Heart right ventricle (tissue), 16 donors: ENCODE data around the gene PRR14. TPM values are rescaled to one million over a fixed set of nuclear protein-coding genes. Genes with fewer than 3 reads are reported as not detected.

Experiments used
- ATAC-seq, 8 donors: fragments of 200-7000 bp; cut with Tn5 transposase; one replicate each; pipeline ENCODE4 v1.9.1; 2020; ENCODE audit warnings: mild to moderate bottlenecking in 8 of 8, moderate library complexity in 8 of 8, moderate number of reproducible peaks in 1 of 8
- DNase-seq, 2 donors: peaks; one replicate each; pipeline ENCODE4 v3.0.0-alpha.2; 2020
- H3K27ac ChIP-seq, 10 donors: fragments of 200-600 bp; sonication (generic) in 2 of 10; one replicate each; pipeline versions ENCODE4 v1.5.0 to v1.8.0; 2020 to 2022; ENCODE audit warnings: mild to moderate bottlenecking in 3 of 10
- H3K27me3 ChIP-seq, 7 donors: fragments of 200-600 bp; one replicate each; pipeline ENCODE4 v1.8.0; 2021 to 2022; ENCODE audit warnings: mild to moderate bottlenecking in 2 of 7
- H3K36me3 ChIP-seq, 9 donors: fragments of 200-600 bp; sonication (generic) in 1 of 9; one replicate each; pipeline versions ENCODE4 v1.5.0 to v1.8.0; 2020 to 2022; ENCODE audit warnings: mild to moderate bottlenecking in 2 of 9
- H3K4me1 ChIP-seq, 9 donors: fragments of 200-600 bp; sonication (generic) in 1 of 9; one replicate each; pipeline versions ENCODE4 v1.5.0 to v1.8.0; 2020 to 2022; ENCODE audit warnings: mild to moderate bottlenecking in 4 of 9
- H3K4me3 ChIP-seq, 10 donors: fragments of 200-600 bp; sonication (generic) in 2 of 10; one replicate each; pipeline versions ENCODE4 v1.5.0 to v1.8.0; 2020 to 2022; ENCODE audit warnings: mild to moderate bottlenecking in 7 of 10, moderate library complexity in 2 of 10
- H3K9me3 ChIP-seq, 11 donors: fragments of 200-600 bp in 10 of 11; sonication (generic) in 2 of 11; one replicate each; pipeline versions ENCODE4 v1.5.0 to v1.8.0; 2013 to 2022; ENCODE audit warnings: mild to moderate bottlenecking in 2 of 11, control low read depth in 1 of 11, moderate library complexity in 1 of 11
- CTCF ChIP-seq, 9 donors: fragments of 200-600 bp; sonication (generic) in 2 of 9; IDR thresholded peaks; one replicate each; pipeline versions ENCODE4 v1.5.0 to v1.8.0; 2021 to 2022; ENCODE audit warnings: antibody characterized with exemption in 9 of 9, mild to moderate bottlenecking in 5 of 9, moderate library complexity in 1 of 9
- WGBS, 2 donors: extraction: QIAGEN DNeasy Blood & Tissue Kit; methylation state at CpG; one replicate each; pipeline ENCODE4 v1.1.7; 2013; ENCODE audit warnings: inconsistent platforms in 1 of 2; 5-methylcytosine and 5-hydroxymethylcytosine counted together
- intact Hi-C, 10 donors: fragments of 100-400 bp; cut with DNase I; formaldehyde crosslinking; loops; one replicate each; pipeline versions ENCODE4 v1.11.1 to v1.14.2; 2022
- polyA plus RNA-seq, 2 donors: library from polyadenylated mRNA; stranded (reverse); fragments of 200-250 nt; gene quantifications; one replicate each; pipeline ENCODE4 v1.2.3, GENCODE V29; 2013
- total RNA-seq, 10 donors: library from RNA; stranded (reverse); fragmentation: NEBNext Ultra II Directional in 3 of 10; extraction: Animal tissue kit (Norgen Biotek cat#: 25700) in 3 of 10; gene quantifications; one replicate each; pipeline versions ENCODE4 v1.2.1 to v1.2.4, GENCODE V29; 2021 to 2023
- donor health status: Arrhythmogenic right ventricular cardiomyopathy.
- donor health status: ischemic (EF 13 %, LVEDD 7.1; RV severe dilation, severe dysfunction).
- donor health status: healthy with polysubstance abuse.
- donor health status: DM: no; HTN: yes; CAD: no.
- donor health status: DM: no; HTN: no; CAD: no.
- donor health status: ischemic (EF 25% LVEDD 6.9; RV normal size, moderate dysfunction).
- donor health status: ischemic (EF 25% LVEDD 5.7; RV mildly dilated, moderate dysfunction).
- donor health status: healthy.
- donor health status: DM: yes; HTN: yes; CAD: no.
- donor health status: Ischemic cardiomyopathy.
- donor health status: ischemic (EF 35%, LVEDD 5.7; RV mildly dilated, moderate dysfunction).
- donor health status: nonischemic (EF 11% LVEDD 7.7; RV severe dilation, severe dysfunction).
- donor health status: DM: yes; HTN: yes; CAD: no.
- donor health status: PGD.
- donor health status: ischemic (EF 29% LVEDD 5.4; RV normal size, mild dysfunction).
- donor health status: nonischemic (EF 23%, LVEDD 6.1; RV moderate dilation, normal function).

PRR14 gene
- total and polyA plus RNA-seq, 12 donors: 9.9 to 58.1 (median 17.8) TPM

GRCh38 chr16:30651124-30652004 is 604 bp downstream of the PRR14 start:
- Histone ChIP-seq H3K27me3 (no peaks in the 10 kb centered on the region), H3K36me3 (peaks cover 0 to 42% (median 21%) of the 10 kb centered on the region in 9 donors), H3K4me3 (peak overlapping the region; percentile 73 to 97 (median 88)), H3K27ac (peak overlapping the region; percentile 89 to 98 (median 96)), H3K4me1 (peaks cover 3 to 23% (median 19%) of the 10 kb centered on the region in 9 donors), H3K9me3 (no peaks in the 10 kb centered on the region)
- DNase-seq (peak; percentile 55 to 74), ATAC-seq (peak; percentile 58 to 79 (median 71))
- peak; percentile 43 to 84 (median 66) for TF ChIP-seq CTCF (IDR thresholded peaks at IDR 0.05)
- intact Hi-C loops: loop anchor here in 2 of 10 donors (5.0 to 10.0 kb wide), 4 partner anchors 79 to 837 kb away; partner anchors contain the start of genes PAGR1 (in 1 of the 2), PPP4C (in 1 of the 2), PRRT2 (in 1 of the 2) and ZNF688 (in 1 of the 2)
- WGBS, 2 donors: 0 to 1% methylated on average over 70 to 71 of the region's 71 CpGs

- H3K4me1 ChIP-seq: peaks cover 5 to 28% (median 21%) of the 10 kb centered on the region in 9 donors
- 24 to 29% methylated on average over 2 of the region's 2 CpGs for WGBS, 2 donors
- no peaks in the 10 kb centered on the region for H3K9me3 ChIP-seq
- H3K27ac ChIP-seq: peak overlapping the region; percentile 89 to 98 (median 96)
- ATAC-seq: no peak
- peaks cover 0 to 47% (median 21%) of the 10 kb centered on the region in 9 donors for H3K36me3 ChIP-seq
- no peak for DNase-seq
- no peaks in the 10 kb centered on the region for H3K27me3 ChIP-seq
- peak overlapping the region; percentile 73 to 97 (median 88) for H3K4me3 ChIP-seq
- TF ChIP-seq CTCF (IDR thresholded peaks at IDR 0.05): no peak
- intact Hi-C loops: loop anchor here in 2 of 10 donors (5.0 to 10.0 kb wide), 4 partner anchors 80 to 837 kb away; partner anchors contain the start of genes PAGR1 (in 1 of the 2), PPP4C (in 1 of the 2), PRRT2 (in 1 of the 2) and ZNF688 (in 1 of the 2)
Observed at GRCh38 chr16:30652005-30652296, 1.2 kb downstream of the PRR14 start.

DNA sequence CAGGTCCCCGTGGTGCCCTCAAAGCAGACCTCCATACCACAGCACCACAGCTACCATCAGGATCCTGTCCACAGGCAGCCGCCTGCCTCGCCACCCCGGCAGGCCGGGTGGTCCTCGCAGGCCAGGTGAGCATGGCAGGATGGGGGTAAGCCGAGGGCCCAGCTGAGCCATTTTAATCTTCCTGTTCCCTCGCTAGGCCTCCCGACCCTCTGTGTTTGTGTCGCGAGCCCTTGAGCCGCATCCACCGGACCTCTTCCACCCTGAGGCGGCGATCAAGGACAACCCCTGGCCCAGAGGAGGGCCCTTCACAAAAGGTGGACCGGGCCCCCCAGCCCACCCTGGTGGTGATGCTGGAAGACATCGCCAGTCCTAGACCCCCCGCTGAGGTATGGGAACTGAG is 2.0 kb downstream of the PRR14 start:
- WGBS, 2 donors: 95% methylated on average over 18 of the region's 18 CpGs
- peaks cover 11 to 35% (median 27%) of the 10 kb centered on the region in 9 donors for H3K4me1 ChIP-seq
- intact Hi-C loops: loop anchor here in 2 of 10 donors (5.0 to 10.0 kb wide), 4 partner anchors 80 to 838 kb away; partner anchors contain the start of genes PAGR1 (in 1 of the 2), PPP4C (in 1 of the 2), PRRT2 (in 1 of the 2) and ZNF688 (in 1 of the 2)
- peaks cover 0 to 49% (median 21%) of the 10 kb centered on the region in 9 donors for H3K36me3 ChIP-seq
- no peak for TF ChIP-seq CTCF (IDR thresholded peaks at IDR 0.05)
- ATAC-seq: no peak
- no peak overlapping the region for H3K4me3 ChIP-seq
- DNase-seq: no peak
- H3K9me3 ChIP-seq: no peaks in the 10 kb centered on the region
- H3K27me3 ChIP-seq: no peaks in the 10 kb centered on the region
- peak overlapping the region in 3 of 10 donors; percentile 89 to 96 (median 95) for H3K27ac ChIP-seq

DNA sequence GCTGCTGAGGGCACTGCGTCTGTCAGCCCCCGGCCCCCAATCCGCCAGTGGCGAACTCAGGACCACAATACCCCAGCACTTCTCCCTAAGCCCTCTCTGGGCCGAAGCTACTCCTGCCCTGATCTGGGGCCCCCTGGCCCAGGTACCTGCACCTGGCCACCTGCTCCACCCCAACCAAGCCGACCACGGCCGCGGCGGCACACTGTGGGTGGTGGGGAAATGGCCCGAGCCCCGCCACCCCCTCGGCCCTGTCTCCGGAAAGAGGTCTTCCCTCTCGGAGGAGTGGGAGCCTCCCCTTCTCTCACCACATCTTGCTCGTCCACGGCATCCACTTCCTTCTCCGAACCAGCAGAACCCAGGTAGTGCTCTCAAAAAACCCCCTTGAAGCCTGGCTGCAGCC is 4.1 kb downstream of the PRR14 start:
- Histone ChIP-seq H3K27ac (no peak overlapping the region), H3K9me3 (no peaks in the 10 kb centered on the region), H3K27me3 (no peaks in the 10 kb centered on the region), H3K4me1 (peaks cover 11 to 30% (median 28%) of the 10 kb centered on the region in 9 donors), H3K36me3 (peaks cover 0 to 49% (median 21%) of the 10 kb centered on the region in 9 donors), H3K4me3 (no peak overlapping the region)
- DNase-seq (no peak), ATAC-seq (no peak)
- intact Hi-C loops: loop anchor here in 2 of 10 donors (5.0 to 10.0 kb wide), 4 partner anchors 83 to 840 kb away; partner anchors contain the start of genes PAGR1 (in 1 of the 2), PPP4C (in 1 of the 2), PRRT2 (in 1 of the 2) and ZNF688 (in 1 of the 2)
- no peak for TF ChIP-seq CTCF (IDR thresholded peaks at IDR 0.05)
- WGBS, 2 donors: 92 to 95% methylated on average over 18 of the region's 18 CpGs
